A204.1 (cell line): Measurements from ENCODE around the gene IKZF2.
A peak's percentile ranks its signal among the peaks of the same experiment; 100 is the strongest.

Source experiments
- FAIRE-seq: peaks from 2 replicates; lab custom pipeline; 2012; peaks lifted over from hg19 to GRCh38; lab: Jason Lieb, UNC

IKZF2 gene

DNA sequence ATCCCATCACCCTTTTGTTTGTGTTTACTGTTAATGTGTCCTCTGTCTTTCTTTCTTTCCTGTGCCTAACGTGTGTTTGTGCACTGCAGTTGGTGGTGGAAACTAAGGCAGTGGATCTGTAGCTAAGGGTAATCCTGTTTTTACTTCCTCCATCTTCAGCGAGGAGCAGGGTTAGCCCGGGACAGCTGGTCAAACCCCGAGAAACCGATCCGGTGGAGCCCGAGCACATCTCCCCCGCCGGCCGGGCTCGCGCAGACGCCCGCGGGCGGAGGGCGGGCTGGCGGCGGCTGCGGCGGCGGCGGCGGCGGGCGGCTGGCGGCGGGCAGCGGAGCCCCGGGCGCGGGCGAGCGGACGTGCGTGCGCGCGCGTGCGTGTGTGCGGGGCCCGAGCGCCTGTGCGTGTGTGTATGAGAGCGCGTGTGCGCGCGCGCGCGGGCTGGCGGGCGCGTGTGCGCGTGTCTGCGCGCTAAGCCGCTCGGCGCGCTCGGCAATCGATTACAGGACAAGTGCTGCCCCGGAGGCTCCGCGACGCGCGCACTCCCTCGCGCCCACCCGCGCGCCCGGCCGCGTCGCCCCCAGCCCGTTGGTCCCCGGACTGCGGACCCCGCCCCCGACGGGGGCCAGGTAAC, at the start of gene IKZF2:
Gene IKZF2, minus strand, starts transcription at position 176 of the 628 bp plus-strand sequence. CDS start 2,983 bp downstream, outside the sequence.
- FAIRE-seq, result no peak

DNA sequence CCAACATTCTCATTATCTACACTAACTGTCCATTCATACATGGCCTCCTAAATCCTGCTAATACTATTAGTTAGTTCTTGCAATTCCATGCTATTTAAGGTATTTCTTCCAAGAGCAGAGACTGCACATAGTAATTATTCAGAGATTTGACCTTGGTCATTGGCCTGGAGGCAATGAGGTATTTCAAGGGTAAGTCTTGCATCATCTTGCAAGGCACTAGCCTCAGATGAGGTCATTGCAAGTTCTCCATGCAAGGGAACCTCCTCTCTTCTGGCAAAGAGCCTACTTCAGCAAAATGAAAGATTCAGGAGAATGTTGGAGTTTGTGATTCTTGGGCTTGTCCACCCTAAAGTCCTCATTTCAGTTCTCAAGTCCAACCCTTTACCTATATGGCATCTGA, 48.5 kb upstream of the IKZF2 start:
- no peak for FAIRE-seq

DNA sequence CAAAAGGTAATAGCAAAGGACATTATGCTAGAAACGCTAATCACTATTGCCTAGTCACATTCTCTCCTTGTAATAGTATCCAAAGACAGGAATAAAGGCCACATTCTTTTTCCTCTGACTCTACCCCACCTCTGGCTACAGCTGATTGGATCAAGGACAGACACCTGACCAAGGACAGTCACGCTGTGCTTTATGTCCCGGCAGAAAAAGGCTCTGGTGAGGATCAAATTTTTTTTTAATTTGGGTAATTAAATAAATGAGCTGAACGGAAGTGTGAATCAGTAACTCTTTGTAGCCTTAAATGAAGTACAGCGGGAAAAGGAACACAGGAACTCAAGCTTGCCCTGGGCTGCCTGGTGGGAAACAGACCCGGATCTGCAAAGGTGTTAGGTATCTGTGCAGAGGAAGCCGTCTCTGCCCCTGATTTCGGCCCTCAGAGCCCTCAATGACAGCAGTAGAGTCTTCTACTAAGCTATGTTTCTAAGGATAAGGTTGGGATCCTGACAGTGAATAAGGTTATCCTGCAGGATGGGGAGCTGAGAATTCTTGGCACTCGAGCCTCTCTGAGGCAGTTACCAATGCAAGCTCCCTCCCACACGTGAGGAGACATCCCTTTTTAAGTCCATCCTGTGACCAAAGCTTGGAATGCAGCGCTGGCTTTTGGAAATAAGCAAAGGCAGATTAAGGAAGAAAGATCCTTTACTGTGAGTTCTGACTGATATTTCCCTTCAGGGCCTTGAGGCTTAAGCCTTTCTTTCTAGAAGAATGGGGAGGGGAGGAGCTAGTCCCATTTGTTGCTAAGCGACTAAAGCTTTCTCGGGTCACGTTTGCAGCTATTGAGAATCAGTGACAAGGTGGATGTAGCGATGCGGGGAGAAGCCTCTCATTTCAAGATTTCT, 37.8 kb upstream of the IKZF2 start:
- FAIRE-seq, result no peak

DNA sequence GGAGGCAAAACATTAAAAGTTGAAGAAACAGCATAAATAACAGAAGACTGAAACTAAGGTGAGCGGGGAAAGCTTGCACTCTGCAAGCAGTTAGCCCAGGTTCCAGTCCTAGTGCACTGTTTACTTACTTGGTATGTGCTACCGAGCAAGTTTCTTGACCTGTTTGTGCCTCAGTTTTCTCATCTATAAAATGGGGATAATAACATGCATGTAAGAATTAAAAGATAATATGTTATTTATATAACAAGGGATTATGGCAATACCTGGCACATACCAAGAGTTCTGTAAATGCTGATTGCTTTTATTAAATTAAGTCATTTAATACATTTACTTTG, 37.1 kb upstream of the IKZF2 start:
- FAIRE-seq, result peak; percentile 6

DNA sequence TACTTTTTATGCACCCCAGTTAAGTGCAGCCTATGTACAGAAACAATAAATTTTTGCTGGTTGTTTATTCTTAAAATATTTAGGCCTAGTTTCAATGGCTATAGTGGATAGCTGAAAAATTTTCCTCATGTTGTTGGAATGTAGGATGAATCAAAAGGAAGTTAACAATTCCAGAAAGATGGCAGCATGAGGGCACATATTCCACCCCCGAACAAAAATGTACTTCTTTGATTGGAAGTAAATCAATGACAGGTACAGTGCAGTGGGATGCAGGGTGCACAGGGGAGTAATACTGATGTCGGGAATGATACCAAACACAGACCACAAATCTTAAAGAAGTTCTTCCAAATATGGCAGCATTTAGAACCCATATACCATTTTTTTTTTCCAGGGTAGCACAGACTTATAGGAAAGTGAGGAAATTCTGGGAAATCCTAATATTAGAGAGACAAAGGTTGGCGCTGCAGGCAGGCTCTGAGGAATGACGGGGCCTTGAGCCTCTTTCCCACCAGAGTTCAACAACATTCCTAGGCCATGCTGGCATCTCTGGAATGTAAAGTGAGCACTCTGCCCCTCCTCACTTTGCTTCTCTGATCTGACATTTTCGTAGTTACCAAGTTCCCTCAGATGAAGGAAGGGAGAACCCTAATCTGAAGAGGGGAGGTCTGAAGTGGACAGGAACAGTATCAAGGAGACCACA, 36.6 kb upstream of the IKZF2 start:
- FAIRE-seq, result no peak

DNA sequence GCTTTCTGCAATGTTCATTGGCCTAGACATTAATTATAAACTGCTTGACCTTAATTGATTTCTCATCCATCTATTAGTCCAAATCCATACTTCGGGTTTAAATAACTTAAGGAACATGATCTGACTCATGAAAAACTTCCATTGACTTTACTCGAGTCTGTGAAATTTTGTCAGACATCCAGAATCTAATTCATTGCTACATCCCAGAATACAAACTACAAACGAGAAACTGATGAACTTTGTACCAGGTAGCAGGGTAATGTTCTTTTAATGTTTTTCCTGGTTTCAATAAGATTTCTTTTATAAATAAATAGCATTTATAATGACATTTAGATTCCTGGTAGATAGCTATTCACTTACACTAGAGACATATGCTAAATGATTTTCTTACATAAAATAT, 36.0 kb upstream of the IKZF2 start:
- no peak for FAIRE-seq

DNA sequence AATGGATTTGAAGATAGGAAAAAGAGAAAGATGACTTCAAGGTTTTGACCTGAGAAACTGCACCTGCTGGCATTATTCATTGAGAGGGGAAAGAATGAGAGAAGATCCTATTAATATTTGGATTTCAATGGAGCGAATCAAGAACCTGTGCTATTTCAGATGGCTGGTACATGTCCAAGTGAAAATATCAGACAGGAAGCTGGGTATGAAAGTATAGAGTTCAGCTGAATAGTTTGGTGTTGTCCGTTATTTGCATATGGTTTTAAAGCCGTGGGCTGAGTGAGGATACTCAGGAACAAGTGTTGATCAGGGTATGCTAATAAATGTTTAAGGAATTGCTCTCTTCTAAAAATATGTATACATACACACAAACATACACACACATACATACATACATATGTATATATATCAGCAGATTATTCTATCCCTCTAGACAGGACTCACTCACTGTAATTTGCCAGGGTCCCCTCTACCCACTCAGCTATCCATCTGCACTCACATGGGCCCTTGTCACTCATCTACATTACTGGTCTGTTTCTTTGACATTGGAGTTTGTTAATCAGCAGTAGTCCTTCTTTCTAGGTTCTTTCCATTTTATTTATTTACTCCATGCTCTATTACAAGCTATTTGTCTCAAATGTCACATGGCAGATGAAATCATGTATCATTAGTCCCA, 33.9 kb upstream of the IKZF2 start:
- no peak for FAIRE-seq

DNA sequence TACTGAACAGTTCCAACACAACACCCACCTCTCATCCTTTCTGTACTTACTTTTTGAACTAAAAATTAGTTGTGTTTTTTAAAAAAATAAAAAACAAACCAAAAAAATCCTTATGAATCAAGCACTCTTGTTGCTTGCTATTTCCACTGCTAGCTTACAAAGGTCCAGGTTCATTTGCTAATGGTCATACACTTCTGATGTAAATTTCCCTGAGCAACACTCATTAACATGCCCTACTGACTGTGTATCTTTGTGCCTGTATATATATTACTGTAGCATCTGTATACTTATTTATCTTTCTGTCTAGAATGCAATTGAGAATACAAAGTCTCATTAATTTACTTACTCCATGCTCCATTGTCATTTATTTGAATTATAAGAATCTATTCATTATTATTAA, 30.3 kb upstream of the IKZF2 start:
- FAIRE-seq, result no peak

DNA sequence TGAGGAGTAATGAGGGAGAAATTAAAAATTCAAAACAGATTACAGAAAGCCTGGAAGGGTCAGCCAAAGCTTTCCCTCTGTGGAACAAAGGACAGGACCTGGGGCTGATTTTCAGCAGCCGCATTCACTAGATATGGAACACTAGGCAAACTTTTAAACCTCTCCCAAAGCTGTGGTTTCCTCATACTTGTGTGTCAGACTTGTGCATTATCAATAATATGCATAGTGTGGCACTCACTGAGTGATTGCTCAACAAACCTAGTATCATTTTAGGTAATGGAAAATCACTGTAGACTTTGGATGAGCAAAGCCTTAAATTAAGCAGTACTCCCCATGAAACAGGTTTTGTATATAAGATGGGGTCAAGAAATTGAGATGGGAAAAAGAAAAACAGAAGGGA, 26.3 kb upstream of the IKZF2 start:
- no peak for FAIRE-seq

DNA sequence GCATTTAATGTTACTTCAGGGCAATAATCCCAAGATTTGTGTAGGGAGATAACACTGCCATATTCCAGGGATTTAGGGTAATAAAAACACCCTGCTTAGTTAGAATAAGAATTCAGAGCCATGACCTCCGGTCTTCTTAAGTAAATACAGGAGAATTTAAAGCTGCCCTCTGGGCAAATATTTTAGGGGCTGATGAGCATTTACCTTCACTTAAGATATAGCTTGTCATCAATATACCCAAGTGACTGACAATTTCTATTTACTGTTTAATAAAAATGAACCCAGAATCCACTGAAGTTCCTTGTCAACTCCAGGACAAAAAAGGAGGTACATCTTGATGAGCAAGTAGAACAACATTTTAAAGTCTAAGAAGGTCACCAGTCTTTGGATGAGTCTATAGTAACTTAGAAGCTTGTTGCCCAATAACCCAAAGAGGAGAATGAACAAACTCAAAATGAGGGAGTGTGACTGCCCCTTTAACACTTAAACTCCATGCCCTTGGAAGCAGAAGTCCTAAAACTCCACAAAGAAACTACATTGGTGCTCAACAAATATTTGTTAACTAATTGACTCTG, 24.3 kb upstream of the IKZF2 start:
- FAIRE-seq, result no peak

DNA sequence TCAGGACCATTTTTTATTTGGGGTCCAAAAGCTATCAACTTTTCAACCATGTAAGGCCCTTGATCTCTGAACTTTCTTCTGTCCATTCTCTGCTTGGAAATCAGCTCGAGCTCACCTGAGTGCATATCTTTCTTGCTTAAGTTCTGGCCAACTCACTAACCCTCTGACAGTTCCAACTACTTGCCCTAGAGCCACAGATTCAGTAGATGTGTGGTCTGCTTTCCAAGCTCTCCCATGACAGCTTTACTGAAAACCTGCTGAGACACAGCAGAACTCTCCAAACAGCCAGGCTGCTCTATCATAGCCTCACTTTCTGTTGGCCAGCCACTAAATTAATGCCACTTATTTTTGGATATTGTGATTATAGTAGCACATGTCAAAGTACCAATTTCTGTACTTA, 21.2 kb upstream of the IKZF2 start:
- no peak for FAIRE-seq

DNA sequence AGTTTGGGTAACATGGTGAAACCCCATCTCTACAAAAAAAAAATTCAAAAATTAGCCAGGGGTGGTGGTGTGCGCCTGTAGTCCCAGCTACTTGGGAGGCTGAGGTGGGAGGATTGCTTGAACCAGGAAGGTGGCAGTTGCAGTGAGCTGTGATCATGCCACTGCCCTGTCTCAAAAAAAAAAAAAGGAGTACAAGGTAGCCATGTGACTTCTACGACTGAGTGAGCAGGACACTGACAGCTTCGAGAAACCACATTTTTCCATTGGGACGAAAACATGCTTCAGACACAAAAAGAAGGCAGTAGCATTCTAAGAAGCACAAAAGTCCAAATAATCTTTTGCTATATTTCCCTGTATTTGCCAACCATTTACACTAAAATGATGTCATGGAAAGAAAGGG, 19.7 kb upstream of the IKZF2 start:
- FAIRE-seq, result no peak

DNA sequence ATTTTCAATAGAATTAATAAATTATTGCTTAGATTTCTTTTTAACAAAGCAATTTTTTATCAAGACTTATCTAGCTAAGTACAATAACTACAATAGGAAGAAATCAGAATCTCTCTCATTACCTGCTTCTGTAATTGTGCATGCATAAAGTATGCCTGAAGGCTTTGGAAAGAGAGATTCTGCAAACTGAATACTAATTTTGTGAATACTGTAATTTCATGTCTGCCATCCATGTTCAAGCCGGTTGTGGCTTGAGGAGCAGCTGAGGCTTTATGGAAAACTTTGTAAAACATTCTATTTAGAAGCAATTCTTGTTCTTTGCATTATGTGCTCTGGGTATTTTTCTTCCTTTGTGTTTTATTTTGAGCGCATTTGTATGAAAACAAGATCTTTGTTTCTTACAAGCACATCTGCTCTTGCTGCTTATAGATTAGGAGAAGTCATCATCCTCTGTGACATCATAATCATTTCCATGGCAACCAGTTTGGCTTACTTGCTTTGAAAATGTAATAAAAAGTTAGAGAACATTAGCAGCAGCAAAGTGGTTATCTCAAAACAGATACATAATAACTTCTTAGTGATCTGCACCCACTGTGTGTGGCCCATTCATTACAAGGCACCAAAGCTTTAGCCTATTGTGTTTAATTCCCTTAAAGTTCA, 16.0 kb upstream of the IKZF2 start:
- no peak for FAIRE-seq

DNA sequence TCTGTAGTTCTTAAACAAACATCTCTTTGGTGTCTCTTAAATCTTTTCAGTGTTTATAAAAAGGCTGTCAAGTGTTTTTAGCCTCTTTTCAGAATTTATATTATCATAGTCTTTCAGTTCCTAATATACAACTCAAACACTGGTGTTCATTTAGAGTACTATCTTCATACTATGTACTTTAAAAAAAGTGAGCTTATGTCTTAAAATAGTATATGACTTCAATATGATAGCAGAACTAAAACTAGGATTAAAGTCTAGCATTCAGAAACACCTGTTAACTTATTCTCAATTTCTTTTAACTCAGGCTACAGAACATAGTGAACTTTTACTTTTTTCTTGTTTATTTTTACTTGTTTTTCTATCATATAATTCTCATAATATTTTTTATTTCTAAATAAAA, 14.7 kb upstream of the IKZF2 start:
- FAIRE-seq, result peak; percentile 40

DNA sequence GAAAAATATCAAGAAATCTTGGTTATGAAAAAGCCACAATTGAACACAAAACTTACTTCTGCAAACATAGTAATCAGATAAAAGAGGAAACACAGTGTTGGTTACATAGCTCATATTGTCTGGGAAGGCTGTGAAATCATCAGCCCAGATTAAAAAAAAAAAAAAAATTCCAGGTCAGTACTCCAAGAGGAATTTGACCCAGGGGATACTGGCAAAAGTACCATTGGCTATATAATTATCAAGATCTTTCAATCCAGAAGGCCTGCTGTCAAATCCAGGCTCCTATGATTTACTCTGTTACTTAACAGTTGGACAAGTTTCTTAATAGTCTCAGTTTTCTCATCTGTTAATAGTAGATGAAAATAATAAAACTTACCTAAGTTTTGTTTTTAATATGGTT, 12.9 kb upstream of the IKZF2 start:
- FAIRE-seq, result no peak

DNA sequence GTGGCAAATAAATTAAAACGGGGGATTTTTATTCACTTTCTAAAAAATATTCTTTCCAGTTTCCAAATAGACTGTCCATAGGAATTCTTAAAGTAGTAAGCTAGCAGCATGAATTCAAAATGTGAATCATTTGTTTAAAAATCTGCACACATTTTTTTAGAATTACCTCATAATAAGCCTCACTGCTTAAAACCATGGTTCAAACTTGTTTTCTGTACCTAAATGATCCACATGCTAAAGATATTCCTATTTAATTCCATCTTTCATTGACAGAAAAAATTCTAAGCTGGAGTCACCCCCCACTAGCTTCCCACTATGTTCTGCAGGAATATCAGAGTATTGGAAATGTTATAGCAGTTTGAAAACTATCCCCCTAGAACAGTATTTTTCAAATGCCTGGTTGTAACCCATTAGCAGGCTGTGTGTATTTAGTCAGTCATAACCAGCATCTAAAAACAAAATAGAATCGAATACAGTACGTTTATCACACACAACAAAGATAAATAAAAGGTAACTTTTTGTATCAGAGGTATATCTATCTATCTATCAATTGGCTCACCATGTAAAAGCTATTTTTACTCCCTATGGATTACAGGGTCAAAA, 11.2 kb upstream of the IKZF2 start:
- FAIRE-seq, result no peak

DNA sequence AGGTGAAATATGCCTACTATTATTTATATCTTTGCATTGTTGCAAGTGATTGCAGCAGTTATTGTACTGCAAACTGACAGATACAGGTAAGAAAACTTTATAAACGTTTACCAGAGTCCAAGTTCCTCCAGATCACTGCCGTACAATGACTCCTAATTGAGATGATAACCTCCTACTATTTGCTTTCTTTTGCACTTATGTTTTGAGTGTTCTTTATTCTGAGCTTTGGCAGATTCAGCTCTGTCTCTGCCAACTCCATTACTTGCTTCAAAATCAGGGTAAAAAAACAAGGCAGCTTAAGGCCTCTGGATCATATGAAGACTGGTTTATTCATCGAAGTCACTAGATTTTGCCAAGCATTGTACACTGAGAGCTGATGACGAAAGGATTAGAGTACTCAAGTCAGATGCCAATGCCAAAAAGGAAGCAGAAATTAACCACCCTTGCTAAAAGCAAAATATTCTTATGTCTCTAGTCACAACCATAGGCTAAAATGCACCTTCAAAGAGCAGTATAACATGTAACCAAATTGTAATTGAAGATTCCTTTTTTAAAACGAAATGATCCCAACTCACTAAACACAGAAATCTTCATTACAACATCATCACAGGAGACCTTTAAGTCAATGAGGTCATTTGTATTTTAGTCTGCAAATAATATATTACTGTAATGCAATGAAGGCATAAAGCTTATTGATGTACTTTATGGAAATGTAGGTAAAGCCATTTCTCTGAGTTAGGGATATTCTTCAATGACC, 10.5 kb upstream of the IKZF2 start:
- no peak for FAIRE-seq

DNA sequence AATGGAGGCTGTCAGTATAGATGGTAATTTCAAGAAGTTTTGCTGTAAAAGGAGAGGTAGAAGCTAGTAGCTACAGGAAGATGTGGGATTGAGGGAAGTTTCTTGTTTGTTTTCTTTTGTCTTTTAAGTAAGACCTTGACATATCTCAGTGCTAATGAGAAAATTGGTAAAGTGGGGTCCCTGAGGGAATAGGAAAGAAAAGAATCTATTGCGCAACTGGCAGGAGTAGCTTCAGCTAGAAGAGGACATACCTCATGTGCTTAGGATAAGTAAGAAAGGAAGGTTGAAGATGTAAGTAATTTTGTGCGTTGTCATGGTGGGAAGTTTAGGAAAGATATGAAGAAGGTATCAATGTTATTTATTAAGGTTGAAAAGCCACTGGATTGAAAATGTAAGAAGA, 8.4 kb upstream of the IKZF2 start:
- FAIRE-seq, result no peak

DNA sequence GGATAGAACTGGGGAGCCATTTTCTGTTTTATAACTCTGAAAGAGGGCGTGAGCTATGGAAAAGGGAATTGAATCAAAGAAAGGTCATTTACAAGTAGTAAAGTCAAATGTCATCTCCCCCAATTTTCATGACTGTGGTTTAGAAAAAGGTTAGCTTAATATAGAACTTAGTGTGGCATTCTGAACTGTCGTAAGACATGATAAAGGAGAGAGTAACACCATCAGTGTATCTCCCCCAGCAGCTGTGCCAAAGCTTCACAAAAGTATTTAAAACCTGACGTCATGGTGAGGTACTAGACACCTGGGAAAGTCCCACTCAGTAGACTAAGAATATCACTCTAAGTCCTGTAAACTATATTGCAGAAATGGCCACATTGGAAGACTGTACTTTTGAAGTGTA, 5.8 kb upstream of the IKZF2 start:
- no peak for FAIRE-seq

DNA sequence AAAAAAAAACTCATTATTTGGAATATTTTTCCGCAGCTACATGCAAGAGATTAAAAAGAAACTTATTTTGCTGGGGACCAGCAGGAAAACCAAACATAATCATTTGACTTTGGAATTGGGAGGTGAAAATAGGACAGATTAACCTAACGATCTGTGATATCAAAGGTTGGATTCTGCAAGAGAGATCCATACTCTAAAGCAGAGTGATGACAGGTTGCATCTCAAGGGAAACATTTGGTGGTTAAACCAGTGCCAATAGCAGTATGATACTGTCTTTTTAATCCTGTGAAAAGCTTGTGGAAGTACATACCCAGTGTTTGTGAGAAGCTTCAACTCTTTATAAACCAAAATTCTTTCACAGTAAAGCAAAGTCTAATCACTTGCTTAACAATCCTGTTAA, 5.3 kb upstream of the IKZF2 start:
- FAIRE-seq, result no peak

DNA sequence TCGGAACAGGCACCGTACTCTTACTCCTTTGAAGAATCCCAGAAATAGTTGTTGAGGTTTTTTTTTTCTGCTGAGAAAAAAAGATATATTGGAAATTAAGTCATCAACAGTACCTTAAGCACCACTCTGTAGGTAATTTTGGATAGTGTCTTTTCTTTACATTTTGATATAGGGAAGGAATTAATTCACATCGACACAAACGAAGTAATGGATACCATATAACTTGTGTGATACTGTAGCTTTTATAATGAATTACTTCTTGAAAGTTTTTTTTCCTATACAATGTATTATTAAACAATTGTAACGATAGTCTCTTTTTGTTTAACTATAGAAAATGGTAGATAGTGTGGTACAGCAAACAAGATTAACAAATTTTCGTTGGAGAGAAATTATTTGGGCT, 1.5 kb upstream of the IKZF2 start:
- no peak for FAIRE-seq
